Activated B cell treated with CpG ODN at 0.5 μM for 24 hours (primary cell): Measurements from ENCODE around the gene NOTUM. TPM values are rescaled to one million over a fixed set of nuclear protein-coding genes. Genes with fewer than 3 reads are reported as not detected.
"Not testable (repeated sequence)": the region's sequence is repeated elsewhere in the genome, so short reads cannot be mapped to it uniquely, and the experiment has no call there.

Experiments
- ATAC-seq: fragments of 200-7000 bp; cut with Tn5 transposase; one replicate; pipeline ENCODE4 v1.10.0; 2021; ENCODE audit warnings: low read depth, mild to moderate bottlenecking, moderate library complexity
- CTCF ChIA-PET: fragments of 350-600 bp; sonication (Branson Sonifier 250); formaldehyde crosslinking; loops from one replicate; lab custom pipeline; 2021; ENCODE audit warnings: antibody characterized with exemption; lab: Charles Lee
- POLR2A ChIA-PET: fragments of 350-600 bp; sonication (Branson Sonifier 250); formaldehyde crosslinking; loops from one replicate; lab custom pipeline; 2021; ENCODE audit warnings: antibody characterized with exemption; lab: Charles Lee
- DNase-seq: peaks from one replicate; pipeline ENCODE4 v3.0.0; 2022
- H3K27ac Mint-ChIP-seq: one replicate; pipeline ENCODE4 v1.8.0; 2020; ENCODE audit warnings: mixed read lengths
- H3K27me3 Mint-ChIP-seq: one replicate; pipeline ENCODE4 v1.8.0; 2021; ENCODE audit warnings: mixed read lengths
- H3K36me3 Mint-ChIP-seq: one replicate; pipeline ENCODE4 v1.8.0; 2021; ENCODE audit warnings: low read depth, mixed read lengths
- H3K4me1 Mint-ChIP-seq: one replicate; pipeline ENCODE4 v1.8.0; 2021; ENCODE audit warnings: mixed read lengths
- H3K4me3 Mint-ChIP-seq: one replicate; pipeline ENCODE4 v1.8.0; 2020; ENCODE audit warnings: mild to moderate bottlenecking, mixed read lengths
- H3K9me3 Mint-ChIP-seq: one replicate; pipeline ENCODE4 v1.8.0; 2020; ENCODE audit warnings: mixed read lengths
- intact Hi-C: fragments of 100-400 bp; cut with micrococcal nuclease; formaldehyde crosslinking; loops from one replicate; pipeline ENCODE4 v1.15.1; 2024
- total RNA-seq: library from RNA; stranded (reverse); gene quantifications from 2 replicates; pipeline ENCODE4 v1.2.3, GENCODE V29; 2022
- TF ChIP-seq, protein P1 (sequence below): fragments of 200-600 bp; IDR thresholded peaks from one replicate; pipeline ENCODE4 v1.8.0; 2022; ENCODE audit warnings: antibody characterized with exemption, mild to moderate bottlenecking

The NOTUM gene
- total RNA-seq, 1 donor from 2014 or later = not detected

DNA sequence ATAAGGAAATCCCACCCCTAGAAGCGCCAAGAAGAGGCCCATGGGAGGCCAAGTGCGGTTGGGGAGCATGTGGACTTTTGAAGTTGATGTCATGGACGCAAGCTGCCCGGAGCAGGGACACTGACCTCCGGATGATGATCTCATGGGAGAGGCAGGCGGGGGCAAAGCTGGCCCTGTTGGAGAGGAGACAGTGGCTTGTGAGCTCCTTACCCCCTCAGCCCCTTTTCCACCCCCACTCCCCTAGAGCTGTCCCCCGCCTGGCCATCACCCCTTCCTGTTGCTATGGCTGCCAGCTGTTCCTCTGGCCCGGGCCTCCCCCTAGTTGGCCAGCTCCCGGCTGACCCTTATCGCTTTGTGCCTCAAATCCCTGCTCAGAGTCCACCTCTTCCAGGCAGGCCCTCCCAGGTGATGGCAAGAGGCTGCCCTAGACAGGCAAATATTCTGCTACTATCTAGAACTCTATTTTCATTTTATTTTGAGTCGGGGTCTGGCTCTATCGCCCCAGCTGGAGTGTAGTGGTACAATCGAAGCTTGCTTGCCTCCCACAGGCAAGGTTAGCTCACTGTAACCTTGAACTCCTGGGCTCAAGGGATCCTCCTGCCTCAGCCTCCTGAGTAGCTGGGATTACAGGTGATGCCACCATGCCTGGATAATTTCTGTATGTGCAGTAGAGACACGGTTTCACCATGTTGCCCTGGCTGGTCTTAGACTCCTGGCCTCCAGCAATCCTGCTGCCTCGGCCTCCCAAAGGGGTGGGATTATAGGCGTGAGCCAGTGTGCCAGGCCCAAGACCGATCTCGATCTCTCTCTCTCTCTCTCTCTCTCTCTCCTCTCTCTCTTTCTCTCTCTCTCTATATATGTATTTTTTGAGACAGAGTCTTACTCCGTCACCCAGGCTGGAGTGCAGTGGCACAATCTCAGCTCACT, 6.6 kb downstream of the NOTUM start:
- Mint-ChIP-seq H3K4me3 (no peak overlapping the region), H3K27me3 (peaks cover 13% of the 10 kb centered on the region), H3K27ac (no peak overlapping the region), H3K4me1 (peaks cover 4% of the 10 kb centered on the region), H3K9me3 (no peaks in the 10 kb centered on the region), H3K36me3 (no peaks in the 10 kb centered on the region)
- CTCF ChIA-PET = interaction anchor here (1.2 kb wide), 1 partner anchor 85 kb away, joined by 4 read pairs; no protein-coding TSS in a partner anchor
- intact Hi-C loops = no loop called here
- DNase-seq (no peak), ATAC-seq (no peak)
- TF ChIP-seq, protein P1, sequence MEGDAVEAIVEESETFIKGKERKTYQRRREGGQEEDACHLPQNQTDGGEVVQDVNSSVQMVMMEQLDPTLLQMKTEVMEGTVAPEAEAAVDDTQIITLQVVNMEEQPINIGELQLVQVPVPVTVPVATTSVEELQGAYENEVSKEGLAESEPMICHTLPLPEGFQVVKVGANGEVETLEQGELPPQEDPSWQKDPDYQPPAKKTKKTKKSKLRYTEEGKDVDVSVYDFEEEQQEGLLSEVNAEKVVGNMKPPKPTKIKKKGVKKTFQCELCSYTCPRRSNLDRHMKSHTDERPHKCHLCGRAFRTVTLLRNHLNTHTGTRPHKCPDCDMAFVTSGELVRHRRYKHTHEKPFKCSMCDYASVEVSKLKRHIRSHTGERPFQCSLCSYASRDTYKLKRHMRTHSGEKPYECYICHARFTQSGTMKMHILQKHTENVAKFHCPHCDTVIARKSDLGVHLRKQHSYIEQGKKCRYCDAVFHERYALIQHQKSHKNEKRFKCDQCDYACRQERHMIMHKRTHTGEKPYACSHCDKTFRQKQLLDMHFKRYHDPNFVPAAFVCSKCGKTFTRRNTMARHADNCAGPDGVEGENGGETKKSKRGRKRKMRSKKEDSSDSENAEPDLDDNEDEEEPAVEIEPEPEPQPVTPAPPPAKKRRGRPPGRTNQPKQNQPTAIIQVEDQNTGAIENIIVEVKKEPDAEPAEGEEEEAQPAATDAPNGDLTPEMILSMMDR = no peak
- POLR2A ChIA-PET = no interaction called here

DNA sequence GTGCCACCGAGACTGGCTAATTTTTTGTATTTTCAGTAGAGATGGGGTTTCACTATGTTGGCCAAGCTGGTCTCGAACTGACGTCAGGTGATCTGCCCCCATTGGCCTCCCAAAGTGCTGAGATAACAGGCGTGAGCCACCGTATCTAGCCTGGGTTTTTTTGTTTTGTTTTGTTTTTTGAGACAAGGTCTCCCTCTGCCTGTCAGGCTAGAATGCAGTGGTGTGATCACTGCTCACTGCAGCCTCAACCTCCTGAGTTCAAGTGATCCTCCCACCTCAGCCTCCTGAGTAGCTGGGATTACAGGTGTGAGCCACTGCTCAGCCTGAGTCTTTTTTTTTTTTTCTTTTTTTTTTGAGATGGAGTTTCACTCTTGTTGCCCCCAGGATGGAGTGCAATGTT, 7.5 kb downstream of the NOTUM start:
- POLR2A ChIA-PET = interaction anchor here (0.6 to 0.7 kb wide), 2 partner anchors 22 to 38 kb away, joined by 3 to 4 read pairs; no protein-coding TSS in a partner anchor
- intact Hi-C loops = not testable (repeated sequence)

DNA sequence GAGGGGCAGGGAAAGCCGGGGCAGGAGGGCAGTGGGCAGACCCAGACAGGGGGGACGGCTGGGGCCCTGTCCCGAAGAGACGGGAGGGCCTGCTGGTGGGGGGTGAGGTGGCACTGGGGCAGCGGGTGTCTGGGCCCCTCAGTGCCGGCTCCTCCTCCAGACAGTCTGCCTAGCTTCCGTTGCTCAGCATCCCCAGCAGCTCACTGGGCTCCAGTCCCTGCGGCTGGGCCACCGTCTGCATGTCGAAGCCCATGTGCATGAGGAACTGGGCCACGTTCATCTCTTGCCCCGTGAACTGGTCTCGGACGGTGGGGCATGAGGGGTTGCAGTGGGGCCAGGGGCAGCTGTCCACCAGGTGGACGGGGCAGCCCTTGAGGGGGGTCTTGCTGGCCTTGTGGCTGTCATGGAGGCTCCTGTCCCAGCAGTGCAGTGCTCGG, 8.2 kb downstream of the NOTUM start:
- intact Hi-C loops = no loop called here
- Mint-ChIP-seq H3K27me3 (peaks cover 5% of the 10 kb centered on the region), H3K9me3 (no peaks in the 10 kb centered on the region), H3K4me3 (no peak overlapping the region), H3K4me1 (no peaks in the 10 kb centered on the region), H3K36me3 (no peaks in the 10 kb centered on the region), H3K27ac (no peak overlapping the region)
- DNase-seq (no peak), ATAC-seq (no peak)
- POLR2A ChIA-PET = no interaction called here
- CTCF ChIA-PET = no interaction called here
- TF ChIP-seq, protein P1 = no peak

More for the DNA sequence above, 7.5 kb downstream of the NOTUM start:
- ATAC-seq, H3K27ac Mint-ChIP-seq, H3K36me3 Mint-ChIP-seq, H3K4me3 Mint-ChIP-seq, H3K9me3 Mint-ChIP-seq, H3K27me3 Mint-ChIP-seq, DNase-seq, H3K4me1 Mint-ChIP-seq: not testable (repeated sequence)
- CTCF ChIA-PET = interaction anchor here (1.2 kb wide), 1 partner anchor 84 kb away, joined by 4 read pairs; no protein-coding TSS in a partner anchor

DNA sequence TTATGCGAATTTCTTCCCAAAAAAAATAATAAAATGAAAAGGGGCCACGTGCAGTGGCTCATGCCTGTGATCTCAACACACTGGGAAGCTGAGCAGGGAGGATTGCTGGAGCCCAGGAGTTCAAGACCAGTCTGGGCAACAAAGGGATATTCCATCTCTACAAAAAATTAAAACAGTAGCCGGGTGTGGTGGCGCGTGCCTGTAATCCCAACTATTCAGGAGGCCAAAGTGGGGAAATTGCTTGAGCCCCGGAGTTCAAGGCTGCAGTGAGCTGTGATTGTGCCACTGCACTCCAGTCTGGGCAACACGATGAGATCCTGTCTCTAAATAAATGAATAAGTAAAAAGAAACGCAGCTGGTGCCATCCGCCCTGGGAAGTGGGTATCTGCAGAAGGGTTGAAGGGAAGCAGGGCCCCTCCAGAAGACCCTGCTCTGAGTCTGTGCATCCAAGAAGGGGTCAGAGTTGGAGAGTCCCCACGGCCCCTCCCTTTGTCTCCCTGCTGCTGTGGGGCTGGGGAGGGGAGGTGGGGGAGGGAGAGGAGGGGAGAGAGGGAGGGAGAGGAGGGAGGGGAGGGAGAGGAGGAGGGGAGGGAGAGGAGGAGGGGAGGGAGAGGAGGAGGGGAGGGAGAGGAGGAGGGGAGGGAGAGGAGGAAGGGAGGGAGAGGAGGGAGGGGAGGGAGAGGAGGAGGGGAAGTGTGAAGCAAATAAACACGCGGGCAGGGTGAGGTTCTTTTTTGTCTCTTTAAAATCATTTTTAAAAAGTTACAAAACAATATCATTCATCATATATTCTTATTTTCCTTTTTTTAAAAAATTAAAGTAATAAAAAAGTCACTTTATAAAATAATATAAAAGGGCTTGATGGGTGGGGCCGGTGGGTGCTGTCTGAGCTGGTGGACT, 9.0 kb downstream of the NOTUM start:
- Mint-ChIP-seq H3K9me3 (no peaks in the 10 kb centered on the region), H3K4me3 (no peak overlapping the region), H3K27me3 (peaks cover 3% of the 10 kb centered on the region), H3K36me3 (no peaks in the 10 kb centered on the region), H3K27ac (no peak overlapping the region), H3K4me1 (no peaks in the 10 kb centered on the region)
- POLR2A ChIA-PET = interaction anchor here (0.6 kb wide), 1 partner anchor 392 kb away, joined by 6 read pairs; no protein-coding TSS in a partner anchor
- intact Hi-C loops = no loop called here
- TF ChIP-seq, protein P1 = no peak
- CTCF ChIA-PET = no interaction called here
- DNase-seq (no peak), ATAC-seq (no peak)

DNA sequence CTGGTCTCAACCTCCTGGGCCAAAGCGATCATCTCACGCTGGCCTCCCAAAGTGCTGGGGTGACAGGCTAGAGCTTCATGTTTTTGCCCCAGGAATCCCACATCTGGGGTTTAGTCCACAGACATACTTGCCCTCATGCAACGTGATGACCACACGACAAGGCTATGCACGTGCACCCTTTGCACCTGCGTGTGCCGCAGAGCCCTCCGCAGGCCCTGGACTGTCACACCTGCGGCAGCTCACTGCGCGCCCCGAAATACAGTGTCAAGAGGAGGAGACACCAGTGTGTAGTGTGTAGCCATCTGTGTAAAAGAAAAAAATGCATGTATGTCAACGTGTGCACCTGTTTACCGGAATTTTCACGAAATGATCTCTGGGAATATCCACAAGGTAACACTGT, 10.5 kb downstream of the NOTUM start:
- no peaks in the 10 kb centered on the region for H3K4me1 Mint-ChIP-seq
- H3K4me3 Mint-ChIP-seq = no peak overlapping the region
- TF ChIP-seq, protein P1 = no peak
- DNase-seq = no peak
- H3K27me3 Mint-ChIP-seq = peaks cover 4% of the 10 kb centered on the region
- no peaks in the 10 kb centered on the region for H3K9me3 Mint-ChIP-seq
- ChIA-PET POLR2A (no interaction called here), CTCF (interaction anchor here (0.6 kb wide), 1 partner anchor 9 kb away, joined by 3 read pairs; no protein-coding TSS in a partner anchor)
- no peaks in the 10 kb centered on the region for H3K36me3 Mint-ChIP-seq
- H3K27ac Mint-ChIP-seq = no peak overlapping the region
- intact Hi-C loops = no loop called here
- no peak for ATAC-seq
